Activated T-helper 1 cell treated with anti-CD3 and anti-CD28 coated beads, Interleukin-2, amount 50 U/mL, for 16 hours (primary cell): ENCODE data around the gene MAPK1.
A peak's percentile ranks its signal among the peaks of the same experiment; 100 is the strongest.
"Not testable (repeated sequence)": the region's sequence is repeated elsewhere in the genome, so short reads cannot be mapped to it uniquely, and the experiment has no call there.

ENCODE experiments used
- DNase-seq, 2 donors: peaks; one replicate each; pipeline ENCODE4 v3.0.0-alpha.2; 2020; ENCODE audit warnings: low read depth in 1 of 2, low spot score in 1 of 2

The MAPK1 gene

DNA sequence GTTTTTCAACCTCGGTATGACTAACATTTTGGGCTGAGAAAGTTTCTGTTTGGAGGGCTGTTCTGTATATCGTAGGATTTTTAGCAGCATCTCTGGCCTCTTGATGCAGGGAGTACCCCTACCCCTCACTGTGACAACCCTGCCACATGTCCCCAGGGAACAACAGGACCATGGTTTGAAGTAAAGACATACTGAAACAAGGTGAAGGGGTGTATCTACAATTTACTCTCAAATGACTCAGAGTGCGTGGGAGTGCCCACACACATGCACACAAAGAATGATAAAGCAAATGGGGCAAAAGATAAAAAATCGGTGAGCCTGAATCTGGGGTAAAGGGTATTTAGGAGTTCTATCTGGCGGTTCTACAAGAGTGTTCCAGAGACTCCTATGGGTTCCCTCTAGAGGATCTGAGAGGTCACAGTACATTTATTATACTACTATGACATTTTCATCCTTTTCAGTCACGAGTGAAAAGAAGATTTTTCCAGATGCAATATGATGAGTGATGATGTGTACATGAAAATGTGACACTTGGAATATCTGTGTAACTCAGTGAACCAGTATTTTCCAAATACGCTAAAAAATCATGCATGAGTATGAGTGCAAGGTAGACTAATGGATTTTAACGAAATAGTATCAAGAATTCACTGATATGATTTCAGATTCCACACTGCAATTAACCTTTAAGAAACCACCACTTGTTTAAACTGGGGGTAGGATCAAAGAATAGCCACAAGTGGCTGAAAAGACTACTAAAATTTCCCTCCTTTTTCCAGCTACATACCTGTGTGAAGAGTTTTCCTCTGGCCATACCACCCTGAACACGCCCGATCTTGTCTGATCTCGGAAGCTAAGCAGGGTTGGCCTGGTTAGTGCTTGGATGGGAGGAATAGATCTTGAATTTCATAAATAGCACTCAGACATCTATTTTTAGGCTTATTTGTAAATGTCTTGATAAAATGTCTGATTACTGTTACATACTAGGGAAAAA lies 75.5 kb downstream of the MAPK1 start:
- peak in 1 of 2 donors; percentile 27 for DNase-seq

DNA sequence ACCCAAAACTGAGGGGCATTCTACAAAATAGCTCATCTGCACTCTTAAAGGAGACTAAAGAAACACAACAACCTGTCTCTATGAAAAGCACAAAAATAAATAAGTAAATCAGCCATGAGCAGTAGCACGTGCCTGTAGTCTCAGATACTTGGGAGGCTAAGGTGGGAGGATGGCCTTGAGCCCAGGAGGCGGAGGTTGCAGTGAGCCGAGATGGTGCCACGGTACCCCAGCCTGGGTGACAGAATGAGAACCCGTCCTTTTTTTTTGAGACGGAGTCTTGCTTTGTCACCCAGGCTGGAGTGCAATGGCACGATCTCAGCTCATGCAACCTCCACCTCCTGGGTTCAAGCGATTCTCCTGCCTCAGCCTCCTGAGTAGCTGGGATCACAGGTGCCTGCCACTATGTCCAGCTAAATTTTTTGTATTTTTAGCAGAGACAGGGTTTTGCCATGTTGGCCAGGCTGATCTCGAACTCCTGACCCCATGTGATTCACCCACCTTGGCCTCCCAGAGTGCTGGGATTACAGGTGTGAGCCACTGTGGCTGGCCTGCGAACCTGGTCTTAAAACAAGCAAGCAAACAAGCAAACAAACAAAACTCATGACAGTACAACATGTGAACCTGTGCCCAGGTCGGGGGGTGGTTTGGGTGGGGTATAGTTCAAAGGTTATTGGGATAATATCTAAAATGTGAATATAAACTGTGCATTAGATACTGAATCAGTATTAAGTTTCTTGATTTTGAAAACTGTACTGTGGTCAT lies 76.4 kb downstream of the MAPK1 start:
- DNase-seq: not testable (repeated sequence)

DNA sequence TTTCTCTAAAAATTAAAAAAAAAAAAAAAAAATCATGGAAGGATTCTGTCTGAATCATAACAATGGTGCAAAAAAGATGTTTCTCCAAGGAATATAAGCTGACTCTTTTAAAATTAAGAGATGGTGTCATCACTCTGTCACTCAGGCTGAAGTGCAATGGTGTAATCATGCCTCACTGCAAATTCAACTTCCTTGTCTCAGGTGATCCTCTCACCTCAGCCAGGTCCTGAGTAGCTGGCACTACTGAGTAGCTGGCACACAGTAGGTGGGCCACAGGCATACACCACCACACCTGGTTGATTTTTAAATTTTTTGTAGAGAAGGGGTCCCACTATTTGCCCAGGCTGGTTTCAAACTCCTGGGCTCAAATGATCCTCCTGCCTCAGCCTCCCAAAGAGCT lies 77.1 kb downstream of the MAPK1 start:
- DNase-seq: no peak

DNA sequence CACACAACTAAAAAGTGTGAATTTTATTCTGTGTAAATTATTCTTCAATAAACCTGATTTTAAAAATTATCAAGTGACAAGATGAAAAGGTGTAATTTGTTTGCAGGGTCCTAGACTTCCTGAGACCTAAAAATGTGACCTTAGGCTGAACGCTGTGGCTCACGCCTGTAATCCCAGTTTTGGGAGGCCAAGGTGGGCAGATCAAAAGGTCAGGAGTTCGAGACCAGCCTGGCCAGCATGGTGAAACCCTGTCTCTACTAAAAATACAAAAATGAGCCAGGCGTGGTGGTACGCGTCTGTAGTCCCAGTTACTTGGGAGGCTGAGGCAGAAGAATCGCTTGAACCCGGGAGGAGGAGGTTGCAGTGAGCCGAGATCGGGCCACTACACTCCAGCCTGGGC lies 79.9 kb downstream of the MAPK1 start:
- DNase-seq: not testable (repeated sequence)

DNA sequence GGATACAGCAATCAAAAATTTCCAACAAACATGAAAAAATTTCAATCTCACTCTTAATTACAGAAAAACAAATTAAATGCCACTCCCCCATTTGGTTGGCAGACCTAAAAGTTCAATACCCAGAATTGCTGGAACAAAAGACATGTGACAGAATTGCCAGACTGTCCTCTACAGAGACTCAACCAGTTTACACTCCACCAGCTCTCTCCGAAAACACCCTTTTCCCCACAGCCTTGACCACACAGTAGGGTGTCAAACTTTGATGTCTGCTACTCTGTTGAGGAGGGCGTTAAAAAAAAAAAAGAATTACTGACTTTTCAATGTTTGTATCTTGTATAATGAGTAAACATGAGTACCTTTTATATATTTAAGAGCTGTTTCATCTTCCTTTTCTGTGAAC lies 87.2 kb downstream of the MAPK1 start:
- DNase-seq: no peak

DNA sequence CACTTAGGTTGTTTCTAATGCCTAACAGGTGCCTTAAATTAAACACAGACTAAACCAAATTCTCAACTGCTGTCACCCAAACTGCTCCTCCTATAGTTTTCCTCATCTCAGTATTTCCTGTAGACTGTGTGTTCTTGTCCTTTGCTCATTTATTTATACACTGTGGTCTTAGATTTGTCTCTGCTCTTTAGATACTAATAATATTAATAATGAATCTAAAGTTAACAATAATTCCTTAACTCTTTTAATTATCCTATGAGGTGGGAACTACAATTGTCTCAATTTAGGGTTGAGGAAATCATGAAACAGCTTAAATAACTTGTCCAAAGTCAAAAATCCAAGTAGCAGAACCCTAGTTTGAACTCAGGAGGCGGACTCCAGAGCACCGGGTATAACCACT lies 88.0 kb downstream of the MAPK1 start:
- DNase-seq: no peak

DNA sequence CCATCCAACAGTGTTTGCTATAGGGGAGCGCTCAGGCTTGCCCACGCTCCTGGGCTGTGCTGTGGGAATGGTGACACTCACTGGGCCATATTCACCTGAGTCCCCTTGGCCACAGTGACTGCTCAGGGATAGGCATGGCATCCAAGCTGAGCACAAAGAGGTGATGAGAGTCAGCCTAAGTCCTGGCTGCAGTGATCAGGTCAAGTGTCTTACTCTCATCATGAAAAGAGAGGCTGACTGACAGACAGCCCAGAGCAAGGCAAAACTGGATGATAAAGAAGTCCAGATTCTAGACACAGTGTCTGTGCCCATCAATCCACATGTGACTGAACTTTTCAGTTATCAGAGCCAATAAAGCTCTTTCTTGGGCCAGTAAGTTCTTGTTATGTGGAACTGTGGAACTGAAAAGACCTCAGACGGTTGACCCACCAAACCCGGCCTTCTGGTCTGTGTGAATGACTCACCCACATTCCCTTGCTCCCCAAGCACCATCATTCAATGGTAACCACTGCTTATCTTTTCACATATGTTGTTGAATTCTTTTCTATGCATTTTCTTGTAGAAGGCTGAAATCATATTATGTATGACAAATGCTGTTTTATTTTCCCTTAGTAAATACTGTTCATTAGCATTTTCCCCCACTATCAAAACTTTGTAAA lies 88.6 kb downstream of the MAPK1 start:
- no peak for DNase-seq

DNA sequence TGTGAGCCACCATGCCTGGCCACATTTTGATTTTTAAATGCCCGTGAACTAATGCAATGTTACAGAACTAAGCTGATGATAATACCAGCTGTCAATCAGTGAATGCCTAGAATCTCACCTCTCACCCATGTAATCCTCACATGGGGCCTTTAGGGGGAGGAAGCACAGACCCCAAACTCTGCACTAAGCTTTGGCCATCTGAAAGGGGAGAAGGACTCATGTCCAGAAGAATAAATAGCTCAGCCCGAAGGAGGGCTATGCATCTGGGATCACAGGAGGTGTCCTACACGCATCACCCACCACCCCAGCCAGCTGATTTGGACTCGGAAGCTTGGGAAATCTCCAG lies 95.8 kb downstream of the MAPK1 start:
- DNase-seq: no peak

DNA sequence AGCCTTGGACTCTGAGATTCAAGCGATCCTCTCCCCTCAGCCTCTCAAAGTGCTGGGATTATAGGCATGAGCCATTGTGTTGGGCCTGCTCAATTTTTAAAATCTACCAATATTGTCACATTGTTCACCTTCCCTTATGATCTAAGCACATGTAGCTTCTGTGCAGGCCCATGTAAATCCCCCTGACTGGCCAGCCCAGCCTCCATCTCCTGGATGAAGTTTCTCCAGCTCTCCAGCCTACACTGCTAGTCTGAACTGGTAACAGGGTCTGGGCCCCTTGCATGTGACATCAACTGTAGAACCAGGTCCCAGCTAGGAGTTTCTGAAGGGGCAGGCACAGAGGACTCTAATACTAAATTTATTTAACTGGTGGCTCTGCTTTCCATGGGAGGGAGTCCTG lies 99.0 kb downstream of the MAPK1 start:
- DNase-seq: no peak

DNA sequence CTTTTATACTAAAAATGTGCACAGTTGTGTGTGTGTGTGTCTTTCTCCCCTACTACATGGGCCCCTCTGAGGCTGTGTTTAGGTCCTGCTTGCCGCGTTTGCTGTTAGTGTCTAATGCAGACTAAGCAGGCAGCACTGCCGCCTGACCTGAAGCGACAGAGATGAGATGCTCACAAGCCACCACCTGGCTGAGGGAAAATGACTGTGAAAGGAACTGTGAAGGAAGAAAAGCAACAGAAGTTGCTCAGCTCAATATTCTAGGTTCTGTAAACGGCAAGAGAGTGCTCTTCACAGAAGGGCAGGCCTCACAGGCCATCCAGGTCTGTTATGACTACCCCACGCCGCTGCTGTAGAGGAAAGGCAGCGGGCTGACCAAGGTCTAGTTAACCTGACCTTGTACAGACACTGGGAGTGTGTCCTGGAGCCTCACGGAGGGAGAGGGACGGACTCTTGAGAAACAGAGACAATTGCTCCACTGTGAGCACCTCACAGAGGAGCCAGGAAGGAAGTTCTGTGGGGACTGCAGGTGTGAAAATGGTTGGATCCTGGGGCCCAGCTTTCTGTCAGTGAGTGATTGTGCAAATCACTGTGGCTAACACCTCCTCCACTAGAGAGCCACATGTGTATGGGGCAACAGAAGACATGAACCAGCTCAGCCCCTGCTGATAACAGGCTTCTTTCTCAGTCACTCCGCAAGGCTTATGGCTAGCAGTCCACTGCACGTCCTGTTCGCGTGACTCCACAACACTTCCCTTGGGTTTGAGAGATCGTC lies 100.6 kb downstream of the MAPK1 start:
- DNase-seq: peak; percentile 21 to 38

DNA sequence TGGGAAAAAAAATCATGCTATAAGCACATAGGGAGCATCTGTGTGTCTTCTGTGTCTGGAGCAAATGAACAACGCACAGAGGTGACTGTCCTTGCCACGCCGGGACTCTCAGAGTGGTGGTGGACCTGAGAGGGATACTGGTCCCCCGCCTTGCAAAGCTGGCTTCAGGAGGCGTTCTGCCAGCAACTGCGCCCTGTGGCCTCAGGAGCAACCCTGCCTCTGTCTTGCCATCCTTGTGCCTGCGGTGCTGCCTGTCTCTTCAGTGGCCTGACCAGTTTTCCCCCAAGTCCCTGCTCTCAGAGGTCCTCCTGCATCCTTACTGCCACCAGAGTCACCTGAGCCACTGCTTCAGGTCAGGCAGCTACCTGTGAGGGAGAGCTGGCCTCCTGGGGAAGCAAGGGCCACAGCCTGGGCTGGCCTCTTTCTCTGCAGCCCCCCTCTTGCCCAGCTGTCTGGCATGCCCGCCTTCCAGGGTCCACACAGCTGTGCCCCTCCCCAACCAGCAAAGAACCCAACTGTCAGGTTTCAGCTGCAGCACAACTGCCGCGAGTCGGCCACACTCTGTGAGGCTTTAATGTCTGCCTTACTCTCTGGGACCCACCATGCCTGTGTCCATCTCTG lies 101.4 kb downstream of the MAPK1 start:
- DNase-seq: no peak

DNA sequence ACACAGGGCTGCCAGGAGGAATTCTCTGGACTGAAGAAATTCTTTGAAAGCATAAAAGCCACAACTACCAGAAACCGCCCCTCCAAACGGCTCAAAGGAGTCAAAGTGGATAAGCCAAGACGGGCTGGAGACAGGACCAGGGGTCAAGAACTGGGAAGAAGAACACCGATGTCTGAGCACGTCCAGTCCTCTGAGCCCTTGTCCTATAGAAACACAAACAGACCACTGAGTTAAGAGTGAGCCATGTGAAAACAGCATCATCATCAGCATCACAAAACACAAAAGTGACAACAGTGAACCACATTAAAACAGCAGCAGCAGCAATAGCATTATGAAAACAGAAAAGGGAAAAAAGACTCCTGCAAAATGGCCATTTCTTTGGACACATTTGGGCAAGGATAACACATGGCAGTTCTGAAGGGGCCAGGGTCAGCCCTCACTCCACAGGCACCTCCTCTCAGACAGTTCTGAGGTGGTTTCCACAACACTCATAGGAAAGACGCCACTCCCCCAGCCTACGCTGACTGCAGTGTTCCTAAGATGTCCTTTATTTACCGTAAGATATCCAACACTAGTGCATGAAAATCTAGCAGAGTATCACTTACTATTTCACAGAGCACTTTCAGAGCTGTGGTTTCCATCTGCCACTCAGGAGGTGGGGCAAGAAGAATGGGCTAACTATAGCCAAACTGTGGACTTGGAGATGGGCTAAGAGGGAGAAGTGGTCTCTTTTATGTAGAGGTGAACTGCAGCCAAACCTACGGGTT lies 103.2 kb downstream of the MAPK1 start:
- no peak for DNase-seq

DNA sequence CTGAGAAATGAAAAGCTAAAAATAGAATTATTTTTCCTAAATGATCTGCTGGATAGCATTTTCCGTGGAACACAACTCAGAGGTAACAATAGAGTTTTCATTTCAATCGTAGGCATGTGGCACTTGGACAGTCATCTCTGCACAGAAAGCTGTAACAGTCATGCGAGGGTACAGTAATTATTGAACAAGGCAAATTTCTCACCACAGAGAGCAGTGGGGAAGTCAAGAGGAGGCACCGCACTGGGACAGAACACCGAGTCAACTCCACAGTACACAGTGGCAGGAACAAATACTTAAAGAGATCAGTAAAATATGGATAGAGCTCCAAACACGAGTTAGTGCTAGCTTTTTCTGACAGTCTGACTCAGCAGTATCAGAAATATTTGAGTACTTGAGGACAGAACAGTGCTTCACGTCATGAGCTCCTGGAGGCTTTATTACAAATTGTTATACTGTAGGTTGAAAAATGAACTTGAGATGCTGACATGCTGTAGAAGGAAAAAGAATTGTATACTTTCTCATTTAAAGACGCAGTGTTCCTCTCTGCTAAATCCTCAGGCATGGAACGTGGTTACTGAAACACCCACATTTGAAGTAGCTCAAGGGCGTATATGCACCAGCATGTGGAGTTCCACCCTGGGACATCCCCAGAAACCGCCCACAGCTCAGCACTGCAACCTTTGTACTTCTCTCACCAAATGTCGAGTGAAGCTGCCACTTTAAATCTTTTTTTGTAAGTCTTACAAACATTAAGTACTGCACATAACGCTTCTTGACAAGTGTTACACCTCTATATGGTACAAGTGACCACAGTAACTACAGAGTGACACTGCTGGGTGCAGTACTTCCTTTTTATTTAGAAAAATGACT lies 104.5 kb downstream of the MAPK1 start:
- DNase-seq: no peak

DNA sequence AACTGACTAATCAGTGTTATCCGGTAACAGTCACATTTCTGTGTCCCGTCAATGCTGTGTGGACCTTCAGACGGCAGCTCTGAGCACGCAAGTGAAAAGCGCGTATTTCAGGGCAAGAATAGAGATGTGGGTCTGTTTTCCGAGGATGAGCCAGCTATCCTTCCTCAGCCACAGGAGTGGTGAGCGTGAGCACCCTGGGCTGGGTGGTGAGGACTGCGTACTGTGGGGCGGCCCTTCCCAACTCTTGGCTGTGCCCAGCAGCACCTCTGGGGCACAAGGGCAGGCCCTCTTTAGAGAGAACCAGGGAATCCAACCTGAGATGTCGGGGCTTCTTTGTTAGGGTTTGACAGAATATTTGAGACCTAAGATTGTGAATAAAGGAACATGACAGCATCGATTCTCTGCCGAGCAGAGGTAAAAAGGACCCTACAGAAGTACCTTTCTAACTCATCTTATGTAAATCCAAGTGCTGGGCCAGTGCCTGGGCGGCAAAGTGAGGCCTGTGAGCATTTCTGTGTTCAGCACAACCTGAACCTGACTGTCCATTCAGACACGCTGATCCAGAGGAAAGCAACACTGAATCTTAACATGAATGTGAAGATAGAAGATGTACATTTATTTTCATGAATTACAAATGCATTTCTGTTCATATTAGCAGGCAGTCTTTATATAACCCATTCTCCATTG lies 105.3 kb downstream of the MAPK1 start:
- no peak for DNase-seq

DNA sequence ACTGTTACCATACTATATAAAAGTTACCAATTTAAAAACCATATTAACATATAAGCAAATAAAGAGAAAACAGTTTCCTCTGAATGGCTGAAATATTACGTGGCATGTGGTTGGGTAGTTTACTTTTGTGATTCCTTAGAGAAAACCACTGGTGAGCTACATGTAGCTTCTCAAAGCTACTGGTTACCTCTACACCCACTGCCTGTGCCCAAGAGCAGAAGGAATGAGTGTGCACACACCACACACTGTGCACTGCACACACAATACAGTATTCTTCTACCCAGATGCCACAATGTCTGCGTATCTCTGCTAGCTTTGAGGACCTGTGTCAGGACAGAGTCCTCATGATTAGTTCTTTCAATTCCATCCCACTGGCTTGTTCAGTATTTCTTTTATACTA lies 106.4 kb downstream of the MAPK1 start:
- no peak for DNase-seq

DNA sequence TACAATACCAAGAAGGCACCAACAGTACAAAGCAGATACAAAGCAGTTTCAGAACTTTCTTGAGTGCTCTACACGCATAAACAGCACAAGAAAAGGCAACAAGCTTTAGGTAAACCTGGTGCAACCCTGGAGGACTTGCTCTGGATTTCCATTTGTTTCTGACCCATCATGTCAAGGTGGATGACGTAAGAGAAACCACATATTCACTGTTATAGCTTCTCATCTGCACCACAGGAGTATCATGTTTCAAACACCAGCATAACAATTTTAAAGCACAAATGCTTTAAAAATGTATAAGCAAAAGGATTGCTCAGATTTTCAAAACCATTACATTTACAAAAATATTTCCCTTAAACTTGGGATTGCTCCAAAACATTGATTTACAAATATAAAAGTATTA lies 106.8 kb downstream of the MAPK1 start:
- no peak for DNase-seq

DNA sequence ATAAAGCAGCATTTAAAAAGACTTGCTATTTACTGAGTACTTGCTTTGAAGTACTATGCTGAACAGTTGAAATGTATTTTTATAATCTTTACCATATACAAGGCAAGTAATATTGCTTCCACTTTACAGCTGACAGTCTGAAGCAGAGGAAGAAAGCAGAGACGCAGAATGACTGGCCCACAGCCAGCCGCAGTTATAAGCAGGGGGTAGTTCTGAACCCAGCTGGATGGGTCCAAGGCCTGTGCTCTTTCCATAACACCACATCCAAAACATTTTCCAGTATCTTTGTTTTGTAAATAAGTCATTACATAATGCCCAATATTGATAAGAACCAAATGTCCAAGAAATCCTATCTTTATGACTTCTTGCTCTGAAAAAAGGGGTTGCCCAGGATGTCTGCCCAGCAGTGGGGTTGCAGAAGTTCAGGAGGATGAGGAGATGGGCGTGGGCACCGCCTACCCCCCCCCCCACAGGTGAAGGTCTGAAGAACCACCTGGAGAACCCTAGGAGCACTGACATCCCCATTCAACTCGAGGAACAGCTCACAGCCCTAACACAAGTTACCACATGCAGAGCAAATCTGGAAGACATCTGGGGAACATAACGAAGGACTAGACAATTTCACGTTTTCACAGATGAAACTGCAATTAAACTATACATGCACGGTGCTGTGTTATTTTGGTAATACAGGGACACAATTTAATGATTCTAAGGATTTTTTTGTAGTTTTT lies 107.6 kb downstream of the MAPK1 start:
- DNase-seq: no peak

DNA sequence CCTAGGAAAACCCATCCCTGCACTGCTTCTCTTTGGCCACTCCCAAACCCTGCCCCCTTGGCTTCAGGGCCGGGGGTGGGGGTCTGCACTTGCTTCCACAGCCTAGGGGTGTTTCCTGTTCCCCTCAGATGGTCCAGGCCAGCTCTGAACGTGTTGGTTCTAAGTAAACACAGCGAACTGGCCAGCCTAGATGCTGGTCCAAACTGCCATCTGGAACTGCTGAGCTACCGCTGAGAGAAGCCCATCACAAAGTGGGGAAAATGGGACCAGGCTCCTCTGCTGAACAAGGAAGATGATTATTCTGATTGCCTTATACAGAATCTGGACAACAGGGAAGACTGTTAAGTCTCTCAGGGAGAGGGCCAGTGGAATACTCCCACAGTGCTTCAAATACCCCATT lies 108.4 kb downstream of the MAPK1 start:
- DNase-seq: no peak
